GM10266 (cell line): Measurements from ENCODE around the gene SH3GL3.

ENCODE experiments used
- DNase-seq: peaks from one replicate; pipeline ENCODE4 v3.0.0; 2012; ENCODE audit errors: extremely low spot score
- TF ChIP-seq, protein P1 (sequence below): IDR thresholded peaks from 2 replicates; pipeline ENCODE4 v1.5.1; 2012; ENCODE audit warnings: mild to moderate bottlenecking, low read depth; ENCODE audit not compliant: control insufficient read depth, insufficient read depth; ENCODE audit errors: missing control alignments

The SH3GL3 gene

DNA sequence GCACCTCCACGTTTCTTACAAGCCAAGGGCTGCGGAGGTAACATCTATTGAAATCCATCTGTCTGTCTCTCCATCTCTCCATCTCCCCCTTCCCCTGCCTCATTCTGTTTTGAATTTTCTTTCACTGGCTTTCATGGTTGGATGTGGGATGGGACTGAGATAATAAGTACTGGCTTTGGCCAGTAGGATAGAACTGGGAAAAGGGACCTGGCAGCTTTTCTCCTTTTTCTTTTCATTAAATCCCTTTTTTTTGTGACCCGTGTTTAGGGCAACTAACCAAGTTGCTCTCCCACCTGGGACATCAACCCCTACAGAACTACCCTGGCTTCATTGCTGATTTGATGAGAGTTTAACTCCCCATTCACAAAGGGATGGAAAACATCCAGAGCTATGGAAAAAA lies 139.9 kb downstream of the SH3GL3 start:
- TF ChIP-seq, protein P1, sequence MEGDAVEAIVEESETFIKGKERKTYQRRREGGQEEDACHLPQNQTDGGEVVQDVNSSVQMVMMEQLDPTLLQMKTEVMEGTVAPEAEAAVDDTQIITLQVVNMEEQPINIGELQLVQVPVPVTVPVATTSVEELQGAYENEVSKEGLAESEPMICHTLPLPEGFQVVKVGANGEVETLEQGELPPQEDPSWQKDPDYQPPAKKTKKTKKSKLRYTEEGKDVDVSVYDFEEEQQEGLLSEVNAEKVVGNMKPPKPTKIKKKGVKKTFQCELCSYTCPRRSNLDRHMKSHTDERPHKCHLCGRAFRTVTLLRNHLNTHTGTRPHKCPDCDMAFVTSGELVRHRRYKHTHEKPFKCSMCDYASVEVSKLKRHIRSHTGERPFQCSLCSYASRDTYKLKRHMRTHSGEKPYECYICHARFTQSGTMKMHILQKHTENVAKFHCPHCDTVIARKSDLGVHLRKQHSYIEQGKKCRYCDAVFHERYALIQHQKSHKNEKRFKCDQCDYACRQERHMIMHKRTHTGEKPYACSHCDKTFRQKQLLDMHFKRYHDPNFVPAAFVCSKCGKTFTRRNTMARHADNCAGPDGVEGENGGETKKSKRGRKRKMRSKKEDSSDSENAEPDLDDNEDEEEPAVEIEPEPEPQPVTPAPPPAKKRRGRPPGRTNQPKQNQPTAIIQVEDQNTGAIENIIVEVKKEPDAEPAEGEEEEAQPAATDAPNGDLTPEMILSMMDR, result no peak
- DNase-seq, result no peak

DNA sequence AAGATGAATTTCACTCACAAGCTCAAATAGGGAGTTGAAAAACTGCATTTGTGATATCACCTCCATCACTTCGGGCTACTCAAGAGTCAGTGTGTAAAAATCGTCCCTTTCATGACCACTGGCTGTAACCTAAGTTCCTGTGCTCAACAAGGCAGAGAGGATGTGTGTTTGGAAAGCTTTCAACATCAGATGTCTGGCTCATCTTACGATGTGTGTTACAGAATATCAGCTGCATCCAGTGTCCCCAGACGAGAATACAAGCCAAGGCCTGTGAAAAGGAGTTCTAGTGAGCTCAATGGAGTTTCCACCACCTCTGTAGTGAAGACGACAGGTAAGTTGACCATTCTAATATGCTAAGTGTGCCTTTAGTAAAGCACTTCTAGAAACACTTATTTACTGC lies 141.3 kb downstream of the SH3GL3 start:
- TF ChIP-seq, protein P1, result no peak
- no peak for DNase-seq

DNA sequence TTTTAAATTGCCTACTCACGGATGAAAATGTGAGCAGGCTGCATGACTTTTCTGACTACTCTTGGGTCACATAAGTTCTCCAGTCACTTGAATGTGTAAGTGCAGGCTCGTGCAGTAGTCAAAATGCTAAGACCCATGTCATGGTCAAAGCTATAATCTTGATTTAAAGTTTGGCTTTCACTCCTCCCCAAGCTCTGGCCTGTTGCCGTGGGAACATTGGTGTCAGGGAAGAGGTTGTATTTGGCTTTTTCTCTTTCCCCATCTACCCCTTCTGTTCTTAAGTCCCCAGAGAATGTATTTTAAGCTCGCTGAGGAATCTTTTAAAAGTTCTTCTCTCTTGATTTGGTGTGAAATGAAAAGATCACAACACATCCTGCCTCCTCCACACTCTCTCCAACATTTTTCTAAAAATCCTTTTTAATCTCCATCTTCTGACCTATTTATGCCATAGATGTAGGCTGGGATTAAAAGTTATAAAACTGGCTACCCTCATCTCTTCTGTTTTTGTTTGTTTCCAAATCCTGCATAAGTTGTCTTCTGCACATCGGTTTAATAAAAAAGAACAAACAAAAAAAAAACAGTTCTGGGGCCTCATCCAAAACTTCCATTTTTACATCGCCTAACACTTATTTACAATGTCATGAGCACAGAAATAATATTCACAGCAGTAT lies 145.4 kb downstream of the SH3GL3 start:
- TF ChIP-seq, protein P1, result no peak
- DNase-seq, result no peak

- TF ChIP-seq, protein P1, result no peak
- DNase-seq, result no peak
These were observed 148.1 kb downstream of the SH3GL3 start for GRCh38 chr15:83595191-83595590.

DNA sequence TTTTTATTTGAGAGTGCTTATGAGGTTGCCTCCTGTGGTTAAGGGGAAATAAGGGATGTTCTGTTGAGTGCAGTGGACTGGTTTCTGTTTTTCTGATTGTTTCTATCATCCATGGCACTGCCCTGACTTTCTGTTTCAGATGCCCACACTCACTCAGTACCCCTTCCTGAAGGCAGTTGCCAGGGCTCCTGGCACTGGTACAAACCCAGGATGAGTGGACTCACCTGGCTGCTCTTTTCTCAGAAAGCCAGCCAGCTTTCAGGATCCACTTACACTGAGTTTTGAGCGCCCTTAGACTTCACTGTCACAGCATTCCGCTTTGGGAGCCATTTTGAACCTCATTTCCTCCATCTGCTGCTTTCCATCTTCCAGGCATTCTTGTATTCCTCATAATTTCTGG lies 150.9 kb downstream of the SH3GL3 start:
- no peak for DNase-seq
- TF ChIP-seq, protein P1, result no peak

DNA sequence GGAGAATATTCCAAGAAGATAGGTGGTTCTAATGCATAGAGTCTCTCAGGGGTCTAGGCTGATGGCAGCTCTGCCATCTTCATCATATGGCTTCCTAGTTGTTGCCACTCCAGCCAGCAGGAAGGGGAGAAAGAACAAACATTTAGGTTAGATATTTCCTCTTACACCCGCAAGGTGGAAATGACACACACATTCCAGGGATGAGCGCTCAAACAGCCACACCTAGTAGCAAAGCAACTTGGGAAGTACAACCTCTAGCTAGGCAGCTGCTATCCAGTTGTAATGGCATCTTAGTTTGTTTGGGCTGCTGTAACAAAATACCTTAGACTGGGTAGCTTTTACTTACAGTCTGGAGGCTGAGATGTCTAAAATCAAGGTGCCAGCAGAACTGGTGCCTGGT lies 154.9 kb downstream of the SH3GL3 start:
- DNase-seq, result no peak
- TF ChIP-seq, protein P1, result no peak

DNA sequence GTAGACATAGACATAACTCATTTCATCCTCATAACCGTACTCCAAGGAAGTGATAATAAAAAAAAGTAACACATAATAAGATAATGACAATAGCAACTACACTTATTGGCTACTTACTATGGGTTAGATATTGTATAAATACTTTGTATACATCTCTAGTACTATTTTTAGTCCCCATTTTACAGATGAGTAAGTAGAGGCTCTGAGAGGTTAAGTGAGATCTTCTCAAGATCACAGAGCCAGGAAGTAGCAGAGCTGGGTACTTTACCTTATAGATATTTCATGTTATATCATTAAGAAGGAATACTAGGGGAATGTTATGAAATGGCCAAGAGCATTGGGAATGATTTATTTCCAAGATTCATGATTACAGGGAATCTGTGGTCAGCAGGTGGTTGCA lies 157.4 kb downstream of the SH3GL3 start:
- TF ChIP-seq, protein P1, result no peak
- DNase-seq, result no peak
